T-helper 17 cell (primary cell): ENCODE data around the gene BBOX1. TPM values are rescaled to one million over a fixed set of nuclear protein-coding genes. Genes with fewer than 3 reads are reported as not detected.

Experiments
- ATAC-seq: fragments of 150-1000 bp; cut with Tn5 transposase; 2 replicates; pipeline ENCODE4 v1.10.0; 2021; ENCODE audit warnings: mild to moderate bottlenecking, moderate library complexity
- DNase-seq, 3 donors: peaks; one replicate each; pipeline versions ENCODE4 v3.0.0 to v3.0.0-alpha.2; 2020 to 2021
- H3K9me3 ChIP-seq: one replicate; pipeline ENCODE4 v1.7.0; 2013; ENCODE audit warnings: low read length, mild to moderate bottlenecking; ENCODE audit not compliant: control insufficient read depth, poor library complexity, severe bottlenecking
- H3K27ac Mint-ChIP-seq: one replicate; pipeline ENCODE4 v1.8.0; 2022; ENCODE audit warnings: mild to moderate bottlenecking, moderate library complexity, mixed read lengths
- H3K27me3 Mint-ChIP-seq: one replicate; pipeline ENCODE4 v1.8.0; 2022; ENCODE audit warnings: mixed read lengths
- H3K36me3 Mint-ChIP-seq: one replicate; pipeline ENCODE4 v1.8.0; 2022; ENCODE audit warnings: low read depth, mixed read lengths
- H3K4me1 Mint-ChIP-seq: one replicate; pipeline ENCODE4 v1.8.0; 2022; ENCODE audit warnings: mild to moderate bottlenecking, mixed read lengths
- H3K4me3 Mint-ChIP-seq: one replicate; pipeline ENCODE4 v1.8.0; 2022; ENCODE audit warnings: mild to moderate bottlenecking, moderate library complexity, mixed read lengths
- total RNA-seq, 4 donors: library from RNA in 2 of 4; stranded (reverse) in 2 of 4; gene quantifications; one replicate each; pipeline ENCODE4 v1.2.3 and lab custom pipeline; 2022 to 2026

Gene BBOX1
- total RNA-seq, 2 donors from 2014 or later, result not detected

DNA sequence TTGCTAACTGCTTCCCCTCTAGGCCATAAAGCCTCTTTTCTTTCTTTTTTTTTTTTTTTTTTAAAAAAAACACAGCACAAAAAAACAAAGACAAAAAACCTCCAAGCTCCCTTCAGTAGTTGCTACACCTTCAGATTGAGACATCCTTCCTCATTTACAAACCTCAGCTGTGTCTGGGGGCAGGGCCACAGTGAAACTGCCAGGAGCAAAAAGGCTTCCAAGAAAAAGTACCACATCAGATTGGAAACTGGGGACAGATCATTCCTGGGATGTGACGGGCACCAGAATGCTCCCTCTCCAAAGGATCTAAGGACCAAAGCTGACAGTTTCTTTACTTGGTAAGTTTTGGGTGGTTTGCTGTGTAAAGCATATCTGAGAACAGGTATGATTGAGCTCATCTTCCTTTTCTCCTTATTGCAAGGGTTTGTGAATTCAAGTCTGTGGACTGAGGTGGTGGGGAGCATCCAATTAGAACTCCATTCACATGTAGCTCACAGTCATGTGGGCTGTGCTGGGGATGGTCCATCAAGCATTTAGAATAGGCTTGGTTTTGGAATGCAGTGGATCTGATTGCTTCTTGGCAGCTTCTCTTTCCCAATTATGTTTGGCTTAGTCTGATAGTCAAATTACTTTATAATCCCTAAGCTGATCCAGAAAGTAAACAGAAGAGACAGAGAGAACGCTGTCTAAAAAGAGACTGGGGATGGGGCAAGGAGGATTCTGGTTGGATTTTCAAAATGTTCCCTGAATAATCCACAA is 705 bp downstream of the BBOX1 start:
- Mint-ChIP-seq H3K4me3 (no peak overlapping the region), H3K4me1 (no peaks in the 10 kb centered on the region), H3K27ac (no peak overlapping the region), H3K27me3 (no peaks in the 10 kb centered on the region), H3K36me3 (no peaks in the 10 kb centered on the region)
- no peaks in the 10 kb centered on the region for H3K9me3 ChIP-seq
- ATAC-seq, result no peak
- DNase-seq, result no peak

GRCh38 chr11:27046956-27047355 is 6.3 kb downstream of the BBOX1 start:
- Mint-ChIP-seq H3K4me1 (no peaks in the 10 kb centered on the region), H3K27me3 (no peaks in the 10 kb centered on the region), H3K27ac (no peak overlapping the region), H3K36me3 (no peaks in the 10 kb centered on the region), H3K4me3 (no peak overlapping the region)
- ATAC-seq (no peak), DNase-seq (no peak)
- H3K9me3 ChIP-seq, result no peaks in the 10 kb centered on the region

DNA sequence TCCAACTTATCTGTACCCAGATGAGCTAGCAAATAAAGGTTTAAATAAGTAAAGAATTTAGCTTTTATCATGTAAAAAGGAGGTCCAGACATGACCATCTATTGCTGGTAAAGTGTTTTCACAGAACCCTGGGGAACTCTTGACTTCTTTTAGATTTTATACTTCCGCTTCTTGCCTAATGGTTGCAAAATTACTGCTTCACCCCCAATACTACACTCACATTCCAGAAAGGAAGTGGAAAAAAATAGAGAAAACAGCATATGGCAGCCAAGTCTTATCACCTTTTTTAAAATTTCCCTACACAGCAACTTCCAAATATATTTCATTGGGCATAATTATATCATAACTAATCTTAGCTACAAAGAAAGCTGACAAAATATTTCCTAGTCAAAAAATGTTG is 12.1 kb downstream of the BBOX1 start:
- no peaks in the 10 kb centered on the region for H3K36me3 Mint-ChIP-seq
- ATAC-seq (no peak), DNase-seq (no peak)
- no peaks in the 10 kb centered on the region for H3K4me1 Mint-ChIP-seq
- H3K27me3 Mint-ChIP-seq, result no peaks in the 10 kb centered on the region
- H3K27ac Mint-ChIP-seq, result no peak overlapping the region
- no peaks in the 10 kb centered on the region for H3K9me3 ChIP-seq
- H3K4me3 Mint-ChIP-seq, result no peak overlapping the region

- Mint-ChIP-seq H3K4me1 (no peaks in the 10 kb centered on the region), H3K27ac (no peak overlapping the region)
Observed at GRCh38 chr11:27055065-27055682, 14.6 kb downstream of the BBOX1 start.

DNA sequence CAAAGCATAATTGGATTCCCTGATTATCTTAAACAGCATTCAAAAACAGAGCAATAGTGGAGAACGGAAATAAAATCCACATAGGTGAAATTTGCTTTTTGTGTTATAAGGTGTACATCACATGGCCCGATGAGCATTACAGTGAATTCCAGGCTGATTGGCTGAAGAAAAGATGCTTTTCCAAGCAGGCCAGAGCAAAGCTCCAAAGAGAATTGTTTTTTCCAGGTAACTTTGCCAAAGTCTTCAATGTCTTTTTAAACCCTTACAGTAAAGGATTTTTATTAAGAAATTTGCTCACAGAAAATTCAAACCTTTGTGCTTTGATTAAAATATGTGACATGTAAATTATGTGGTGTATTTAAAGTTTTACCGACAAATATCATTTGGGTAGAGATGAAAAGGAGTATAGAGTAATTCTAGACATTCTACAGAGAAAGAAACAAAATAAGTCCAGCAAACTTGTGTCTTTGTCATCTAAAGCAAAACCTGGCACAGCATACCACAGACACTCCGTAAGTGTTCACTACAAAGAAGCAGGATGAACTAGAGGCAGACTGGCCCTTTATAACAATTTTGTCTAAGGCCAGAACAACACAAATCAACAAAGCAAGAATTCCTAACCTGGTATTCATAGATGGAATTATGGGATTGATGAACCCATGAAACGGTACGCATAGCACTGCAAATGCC is 16.6 kb downstream of the BBOX1 start:
- Mint-ChIP-seq H3K4me3 (no peak overlapping the region), H3K27ac (no peak overlapping the region), H3K27me3 (no peaks in the 10 kb centered on the region), H3K4me1 (no peaks in the 10 kb centered on the region), H3K36me3 (no peaks in the 10 kb centered on the region)
- no peaks in the 10 kb centered on the region for H3K9me3 ChIP-seq
- ATAC-seq (no peak), DNase-seq (no peak)

More at GRCh38 chr11:27055065-27055682, 14.6 kb downstream of the BBOX1 start:
- Mint-ChIP-seq H3K36me3 (no peaks in the 10 kb centered on the region), H3K4me3 (no peak overlapping the region), H3K27me3 (no peaks in the 10 kb centered on the region)
- ATAC-seq (no peak), DNase-seq (no peak)
- H3K9me3 ChIP-seq, result no peaks in the 10 kb centered on the region

DNA sequence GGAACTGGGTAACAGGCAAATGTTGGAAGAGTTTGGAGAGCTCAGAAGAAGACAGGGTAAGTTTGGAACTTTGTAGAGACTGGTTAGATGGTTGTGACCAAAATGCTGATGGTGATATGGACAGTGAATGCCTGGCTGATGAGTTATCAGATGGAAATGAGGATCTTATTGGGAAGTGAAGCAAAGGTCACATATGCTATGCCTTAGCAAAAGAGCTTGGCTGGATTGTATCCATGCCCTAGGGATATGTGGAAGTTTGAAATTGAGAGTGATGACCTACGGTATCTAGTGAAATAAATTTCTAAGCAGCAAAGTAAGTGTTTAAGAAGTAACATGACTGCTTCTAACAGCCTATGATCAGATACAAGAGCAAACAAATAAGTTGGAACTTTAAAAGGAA is 17.8 kb downstream of the BBOX1 start:
- Mint-ChIP-seq H3K4me3 (no peak overlapping the region), H3K36me3 (no peaks in the 10 kb centered on the region), H3K27ac (no peak overlapping the region), H3K4me1 (no peaks in the 10 kb centered on the region), H3K27me3 (no peaks in the 10 kb centered on the region)
- H3K9me3 ChIP-seq, result no peaks in the 10 kb centered on the region
- no peak for ATAC-seq
- DNase-seq, result no peak

GRCh38 chr11:27059431-27059830 is 18.8 kb downstream of the BBOX1 start:
- Mint-ChIP-seq H3K4me3 (no peak overlapping the region), H3K36me3 (no peaks in the 10 kb centered on the region), H3K27me3 (no peaks in the 10 kb centered on the region), H3K4me1 (no peaks in the 10 kb centered on the region), H3K27ac (no peak overlapping the region)
- DNase-seq (no peak), ATAC-seq (no peak)
- H3K9me3 ChIP-seq, result no peaks in the 10 kb centered on the region

- no peaks in the 10 kb centered on the region for H3K27me3 Mint-ChIP-seq
- H3K36me3 Mint-ChIP-seq, result no peaks in the 10 kb centered on the region
- H3K4me1 Mint-ChIP-seq, result no peaks in the 10 kb centered on the region
- H3K27ac Mint-ChIP-seq, result no peak overlapping the region
- ATAC-seq, result no peak
- DNase-seq, result no peak
- H3K4me3 Mint-ChIP-seq, result no peak overlapping the region
- H3K9me3 ChIP-seq, result no peaks in the 10 kb centered on the region
Observed at GRCh38 chr11:27060816-27061460, 20.3 kb downstream of the BBOX1 start.

- DNase-seq (no peak), ATAC-seq (no peak)
- Mint-ChIP-seq H3K4me1 (no peaks in the 10 kb centered on the region), H3K36me3 (no peaks in the 10 kb centered on the region), H3K4me3 (no peak overlapping the region), H3K27me3 (no peaks in the 10 kb centered on the region), H3K27ac (no peak overlapping the region)
- no peaks in the 10 kb centered on the region for H3K9me3 ChIP-seq
Observed at GRCh38 chr11:27061461-27061821, 20.8 kb downstream of the BBOX1 start.

GRCh38 chr11:27064086-27064485 is 23.5 kb downstream of the BBOX1 start:
- H3K9me3 ChIP-seq, result no peaks in the 10 kb centered on the region
- Mint-ChIP-seq H3K27ac (no peak overlapping the region), H3K36me3 (no peaks in the 10 kb centered on the region), H3K27me3 (no peaks in the 10 kb centered on the region), H3K4me1 (no peaks in the 10 kb centered on the region), H3K4me3 (no peak overlapping the region)
- ATAC-seq (no peak), DNase-seq (no peak)

DNA sequence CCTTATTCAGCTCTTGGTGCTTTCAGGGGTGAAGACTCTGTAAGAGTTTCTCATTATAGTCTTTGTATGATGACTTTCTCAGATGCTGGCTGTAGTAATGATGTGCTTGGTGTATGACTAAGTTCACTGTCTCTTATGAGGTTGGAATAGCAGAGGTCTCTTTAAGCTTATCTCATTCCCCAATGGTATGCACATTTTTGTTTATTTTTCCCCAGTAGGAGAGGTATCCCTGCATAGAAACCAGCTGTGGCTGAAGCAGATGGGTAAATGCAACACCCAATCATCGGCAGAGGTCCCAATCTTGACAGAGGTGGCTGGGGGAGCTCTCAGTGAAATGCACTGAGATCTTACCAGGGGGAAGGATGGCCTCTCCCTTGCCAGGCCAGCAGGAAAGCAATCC is 34.6 kb downstream of the BBOX1 start:
- Mint-ChIP-seq H3K4me1 (no peaks in the 10 kb centered on the region), H3K27me3 (no peaks in the 10 kb centered on the region), H3K36me3 (no peaks in the 10 kb centered on the region), H3K4me3 (no peak overlapping the region), H3K27ac (no peak overlapping the region)
- DNase-seq (no peak), ATAC-seq (no peak)
- no peaks in the 10 kb centered on the region for H3K9me3 ChIP-seq

- ATAC-seq, result no peak
- Mint-ChIP-seq H3K27ac (no peak overlapping the region), H3K4me1 (no peaks in the 10 kb centered on the region), H3K36me3 (no peaks in the 10 kb centered on the region), H3K27me3 (no peaks in the 10 kb centered on the region), H3K4me3 (no peak overlapping the region)
- DNase-seq, result no peak
- no peaks in the 10 kb centered on the region for H3K9me3 ChIP-seq
Observed at GRCh38 chr11:27075655-27076054, 35.0 kb downstream of the BBOX1 start.

DNA sequence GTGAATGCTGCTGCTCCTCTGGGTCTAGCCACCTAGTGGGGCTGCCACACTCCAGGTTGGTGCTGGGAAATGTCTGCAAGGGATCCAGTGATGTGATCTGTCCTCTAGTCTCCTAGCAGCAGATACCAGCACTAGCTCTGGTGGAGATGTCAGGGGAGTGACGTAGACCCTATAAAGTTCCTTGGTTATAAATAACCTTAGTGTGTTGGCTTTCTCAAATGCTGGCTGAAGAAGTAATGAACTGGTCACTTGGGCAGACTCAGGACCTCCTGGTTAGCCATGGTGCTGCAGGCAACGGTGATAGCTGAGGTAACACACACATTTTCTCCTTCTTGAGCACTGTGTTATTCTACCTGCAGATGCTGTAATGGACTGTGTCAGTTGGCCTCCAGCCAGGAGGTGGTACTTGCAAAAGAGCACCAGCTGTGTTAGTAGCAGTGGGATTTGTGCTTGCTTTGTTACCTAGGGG is 35.5 kb downstream of the BBOX1 start:
- no peaks in the 10 kb centered on the region for H3K27me3 Mint-ChIP-seq
- H3K27ac Mint-ChIP-seq, result no peak overlapping the region
- H3K4me1 Mint-ChIP-seq, result no peaks in the 10 kb centered on the region
- H3K36me3 Mint-ChIP-seq, result no peaks in the 10 kb centered on the region
- H3K4me3 Mint-ChIP-seq, result no peak overlapping the region
- H3K9me3 ChIP-seq, result no peaks in the 10 kb centered on the region
- ATAC-seq, result no peak
- no peak for DNase-seq
